ENCODE data around the gene ZNF394. TPM values are rescaled to one million over a fixed set of nuclear protein-coding genes. Genes with fewer than 3 reads are reported as not detected.

Gene ZNF394
- total RNA-seq (2012; rRNA removed) = 22.8 and 24.7 TPM in 2 replicates
- polyA plus RNA-seq (2012; rRNA removed) = 10.7 and 10.9 TPM in 2 replicates
- 6.7 and 16.8 TPM in 2 replicates for polyA plus RNA-seq (2012; cell fraction: cytosol; rRNA removed)
- polyA plus RNA-seq (2012; cell fraction: nucleus; rRNA removed; ENCODE audit: low replicate concordance) = 7.9 and 16.6 TPM in 2 replicates
- Bru-seq, nascent RNA = percentile 86 among the genes with signal in this experiment
- BruChase-seq, experiment 1, labeled RNA remaining after a 6-hour chase = percentile 92 among the genes with signal in this experiment
- BruChase-seq, experiment 2, labeled RNA remaining after a 2-hour chase = percentile 88 among the genes with signal in this experiment
- long read RNA-seq, transcript ZNF394-201 (3 exons, 2,179 nt) = major isoform, 20 of 29 reads
- long read RNA-seq, partial matches to known transcripts = 0 of 29 reads
- long read RNA-seq, other reads (novel, unspliced or antisense) = 3 of 29 reads

DNA sequence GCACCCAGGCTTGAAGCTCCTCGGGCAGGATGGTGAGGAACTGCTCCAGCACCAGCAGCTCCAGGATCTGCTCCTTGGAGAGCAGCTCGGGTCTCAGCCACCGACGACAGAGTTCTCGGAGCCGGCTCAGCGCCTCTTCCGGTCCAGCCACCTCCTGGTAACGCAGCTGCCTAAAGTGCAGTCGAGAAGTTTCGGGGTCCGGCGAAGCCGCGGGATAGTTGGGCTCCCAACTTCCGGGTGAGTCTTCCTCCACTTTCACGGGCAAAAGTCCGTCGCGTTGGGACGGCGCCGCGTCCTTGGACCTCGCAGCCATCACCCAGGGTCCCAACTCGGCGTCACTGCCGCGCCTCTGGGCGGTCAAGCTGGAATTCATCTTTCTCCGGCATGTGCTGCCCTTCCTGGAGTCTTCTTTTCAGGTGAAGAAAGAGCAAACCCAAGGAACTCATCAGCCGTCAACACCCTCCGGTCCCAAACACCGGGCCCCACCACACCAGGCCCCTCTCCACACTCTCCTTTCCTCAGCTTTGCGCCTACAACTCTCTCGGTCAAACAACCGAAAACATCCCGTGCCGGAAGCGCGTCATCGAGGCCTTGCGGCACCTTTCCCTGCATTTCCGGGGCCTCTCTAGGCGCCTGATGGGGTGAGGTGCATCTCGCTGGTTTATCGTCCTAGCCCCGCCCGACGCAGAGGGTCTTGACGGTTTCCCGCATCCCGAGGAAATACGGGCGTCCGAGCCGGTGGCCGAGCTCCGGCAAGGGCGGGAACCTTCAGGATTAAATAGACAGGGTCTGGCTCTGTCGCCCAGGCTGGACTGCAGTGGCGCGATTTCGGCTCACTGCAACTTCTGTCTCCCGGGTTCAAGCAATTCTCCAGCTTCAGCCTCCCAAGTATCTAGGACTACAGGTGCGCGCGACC, at the start of gene ZNF394:
TSS of gene ZNF394 (minus strand) at position 561 of the 916 bp plus-strand sequence. CDS start at position 373, 188 bp downstream.
- intact Hi-C loops (cut with micrococcal nuclease) = loop anchor here (1.0 kb wide), 1 partner anchor 28 kb away; the partner anchor contains the start of gene ZNF789
- CTCF ChIA-PET = interaction anchor here (0.6 kb wide), 1 partner anchor 577 kb away, joined by 3 read pairs; no protein-coding TSS in a partner anchor
- TF ChIP-seq RCOR1 (IDR thresholded peaks at IDR 0.05; ENCODE audit: insufficient replicate concordance, low read length) (no peak), RAD21 (IDR thresholded peaks at IDR 0.05; ENCODE audit: low read length) (no peak), MXI1 (IDR thresholded peaks at IDR 0.05; ENCODE audit: borderline replicate concordance, low read depth, low read length) (peak; percentile 45; the same call in 1 of the 2 replicates), MAZ (IDR thresholded peaks at IDR 0.05; ENCODE audit: borderline replicate concordance, low read depth, low read length) (peak; percentile 69; the same call in 1 of the 2 replicates), CEBPB (IDR thresholded peaks at IDR 0.05; ENCODE audit: low read depth, low read length) (peak; percentile 78), SMC3 (IDR thresholded peaks at IDR 0.05; ENCODE audit: low read depth, low read length) (no peak), BHLHE40 (IDR thresholded peaks at IDR 0.05; ENCODE audit: low read depth, low read length) (peak; percentile 91), NFE2L2 (IDR thresholded peaks at IDR 0.05; ENCODE audit: low read depth, low read length) (no peak), CTCF (conservative IDR thresholded peaks at IDR 0.05; ENCODE audit: low read depth, low read length) (no peak), MAFK (IDR thresholded peaks at IDR 0.05; ENCODE audit: low read depth, low read length) (no peak), ELK1 (IDR thresholded peaks at IDR 0.05; ENCODE audit: borderline replicate concordance, low read depth, low read length) (no peak)

More for the DNA sequence above, at the start of gene ZNF394:
- H2AK5ac ChIP-seq (ENCODE audit: low read depth, low read length) = peak within 1 kb of the TSS; percentile 57
- H4K20me1 ChIP-seq (ENCODE audit: insufficient read depth, low read length) = peaks cover 11% of the 10 kb centered on the region; the same call in 1 of the 2 replicates
- BruUV-seq (replicated peaks) = TSS peak; percentile 73
- peak within 1 kb of the TSS; percentile 67 to 91 for H4K8ac ChIP-seq (ENCODE audit: low read depth in 2 of 2, low read length in 2 of 2)
- peak within 1 kb of the TSS; percentile 81 for H3K23ac ChIP-seq (ENCODE audit: low read depth, low read length)
- ATAC-seq (ENCODE audit: low read depth) = peak; percentile 47
- H3K4me3 ChIP-seq (ENCODE audit: insufficient read depth, low read depth, low read length) = peak within 1 kb of the TSS; percentile 57
- dilution Hi-C loops (cut with HindIII; ENCODE audit: low sequenced_read_pairs, unreplicated experiment) = no loop called here
- in situ Hi-C loops (cut with MboI; ENCODE audit: low sequenced_read_pairs) = no loop called here
- peak within 1 kb of the TSS; percentile 68 for H3K9ac ChIP-seq (ENCODE audit: low read depth, low read length)
- H3K4me1 ChIP-seq (ENCODE audit: control insufficient read depth, insufficient read depth, low read length) = peaks cover 3% of the 10 kb centered on the region
- H3K56ac ChIP-seq (ENCODE audit: extremely low read depth, insufficient read depth, low read length) = peak within 1 kb of the TSS; percentile 74
- peak within 1 kb of the TSS; percentile 96 for H3K4me2 ChIP-seq (ENCODE audit: low read depth, low read length)
- H2AFZ ChIP-seq (replicated peaks; ENCODE audit: low read length, poor library complexity) = peak within 1 kb of the TSS; percentile 97
- no peaks in the 10 kb centered on the region for H3K27me3 ChIP-seq (ENCODE audit: control insufficient read depth, insufficient read depth, low read length)
- no peak within 1 kb of the TSS for H2BK15ac ChIP-seq (ENCODE audit: low read depth, low read length)
- peak within 1 kb of the TSS; percentile 81 for H3K4ac ChIP-seq (ENCODE audit: low read depth, low read length)
- no peak within 1 kb of the TSS for H2BK20ac ChIP-seq (ENCODE audit: low read depth, low read length)
- H3K79me1 ChIP-seq (ENCODE audit: low read depth in 1 of 2, low read length in 2 of 2) = peaks cover 10 to 34% of the 10 kb centered on the region in 2 experiments
- POLR2A ChIA-PET (ENCODE audit: unreplicated experiment) = interaction anchor here (0.6 kb wide), 1 partner anchor 11 kb away, joined by 7 read pairs; no protein-coding TSS in a partner anchor
- 0 out of 2 replicates have a peak within 1 kb of the TSS, but pooled peaks have one; percentile 4 for H2BK120ac ChIP-seq (ENCODE audit: low read depth, low read length)
- H2BK5ac ChIP-seq (ENCODE audit: low read depth, low read length, poor library complexity, severe bottlenecking) = peak within 1 kb of the TSS; percentile 34
- H3K18ac ChIP-seq (ENCODE audit: low read depth, low read length) = no peak within 1 kb of the TSS
- H3K14ac ChIP-seq (replicated peaks; ENCODE audit: low read depth, low read length) = peak within 1 kb of the TSS; percentile 70
- peak within 1 kb of the TSS; percentile 39 for H4K5ac ChIP-seq (ENCODE audit: low read depth, low read length)
- 0% methylated on average over 36 of the region's 68 CpGs; no CpG with 5 or more reads in 1 of the 2 experiments for WGBS, 2 experiments (ENCODE audit: extremely low coverage in 2 of 2, insufficient read length in 1 of 2)
- H3K36me3 ChIP-seq (ENCODE audit: control insufficient read depth, insufficient read depth, low read length) = peaks cover 12% of the 10 kb centered on the region
- H4K91ac ChIP-seq (ENCODE audit: insufficient read depth, low read depth, low read length) = peak within 1 kb of the TSS; percentile 66
- H3K9me1 ChIP-seq (ENCODE audit: insufficient read depth, low read length) = 0 out of 2 replicates have a peak, but pooled peaks cover 4% of the 10 kb centered on the region
- H2AK9ac ChIP-seq (replicated peaks; ENCODE audit: low read depth, low read length, poor library complexity) = peak within 1 kb of the TSS; percentile 95
- DNase-seq = peak; percentile 93
- H3K9me3 ChIP-seq (ENCODE audit: control insufficient read depth, insufficient read depth, low read length) = peaks cover 4% of the 10 kb centered on the region
- peak within 1 kb of the TSS; percentile 59 for H3K27ac ChIP-seq (ENCODE audit: insufficient read depth, low read length)
